Adrenal gland (tissue), 12 donors: Measurements from ENCODE around the gene SPINT2. TPM values are rescaled to one million over a fixed set of nuclear protein-coding genes. Genes with fewer than 3 reads are reported as not detected.
"Not testable (repeated sequence)": the region's sequence is repeated elsewhere in the genome, so short reads cannot be mapped to it uniquely, and the experiment has no call there.

Source experiments
- DNase-seq, 7 donors: peaks; one replicate each; pipeline ENCODE4 v3.0.0-alpha.2; 2019 to 2020
- H3K27ac ChIP-seq, 5 donors: fragments of 200-600 bp; sonication (generic) in 4 of 5; 1 replicate in 3 of 5; 2 replicates in 2 of 5; pipeline versions ENCODE4 v1.5.1 to v1.8.0; 2016 to 2020; ENCODE audit warnings: mild to moderate bottlenecking in 1 of 5
- H3K27me3 ChIP-seq: fragments of 200-600 bp; 2 replicates; pipeline ENCODE4 v1.8.0; 2021
- H3K36me3 ChIP-seq, 2 donors: fragments of 200-600 bp; replicated peaks in 1 of 2; 1 replicate in 1 of 2; 2 replicates in 1 of 2; pipeline versions ENCODE4 v1.5.1 to v1.8.0; 2018 to 2022
- H3K4me1 ChIP-seq, 2 donors: fragments of 200-600 bp; replicated peaks in 1 of 2; 1 replicate in 1 of 2; 2 replicates in 1 of 2; pipeline versions ENCODE4 v1.5.1 to v1.8.0; 2018 to 2021
- H3K4me3 ChIP-seq, 4 donors: fragments of 200-600 bp; sonication (generic) in 3 of 4; one replicate each; pipeline ENCODE4 v1.5.1; 2016 to 2018
- H3K9me3 ChIP-seq, 3 donors: fragments of 200-600 bp; sonication (generic) in 1 of 3; replicated peaks in 1 of 3; 1 replicate in 2 of 3; 2 replicates in 1 of 3; pipeline versions ENCODE4 v1.5.1 to v1.8.0; 2016 to 2021
- CTCF ChIP-seq, 6 experiments: fragments of 450-650 bp in 4 of 6; fragments of 200-600 bp in 2 of 6; sonication (generic) in 1 of 6; IDR thresholded peaks; 1 replicate in 5 of 6; 2 replicates in 1 of 6; pipeline versions ENCODE4 v1.5.1 to v1.8.0; 2016 to 2021; ENCODE audit warnings: antibody characterized with exemption in 6 of 6, mild to moderate bottlenecking in 2 of 6, moderate library complexity in 1 of 6
- POLR2A ChIP-seq, 2 donors: fragments of 450-650 bp; IDR thresholded peaks; one replicate each; pipeline ENCODE4 v1.6.1; 2017; ENCODE audit warnings: antibody characterized with exemption in 2 of 2, mild to moderate bottlenecking in 2 of 2, moderate library complexity in 1 of 2
- WGBS, 4 donors: extraction: QIAGEN DNeasy Blood & Tissue Kit in 2 of 4; methylation state at CpG; one replicate each; pipeline versions ENCODE4 v1.1.5 to v1.1.7; 2013 to 2017; 5-methylcytosine and 5-hydroxymethylcytosine counted together
- intact Hi-C, 2 donors: fragments of 100-400 bp; cut with DNase I; formaldehyde crosslinking; loops; one replicate each; pipeline versions ENCODE4 v1.14.1 to v1.15.0; 2022 to 2023
- polyA plus RNA-seq, 3 donors: library from polyadenylated mRNA; stranded (reverse); fragments of 200-250 nt in 2 of 3; fragments of 350-450 nt in 1 of 3; fragmentation: Illumina TruSeq in 1 of 3; extraction: RNeasy Lipid Tissue Mini Kit (QIAGEN cat#74804) in 1 of 3; gene quantifications; one replicate each; pipeline ENCODE4 v1.2.3, GENCODE V29; 2013 to 2014
- total RNA-seq, 9 donors: library from RNA; depleted of rRNA in 4 of 9; stranded (reverse); fragments of >200 nt in 4 of 9; fragments of 120-200 nt in 1 of 9; fragmentation: NEBNext Ultra II Directional in 1 of 9; extraction: Animal tissue kit (Norgen Biotek cat#: 25700) in 1 of 9; gene quantifications; one replicate each; pipeline versions ENCODE4 v1.1.0 to v1.2.4, GENCODE V29; 2013 to 2023
- donor health status: healthy with polysubstance abuse.
- donor health status: Bipolar disorder and iron deficiency.
- donor health status: DM: yes; HTN: yes; CAD: no.
- donor health status: DM: no; HTN: no; CAD: no.
- donor health status: DM: no; HTN: no; CAD: no.
- donor health status: DM: yes; HTN: yes; CAD: no.

The SPINT2 gene
- total and polyA plus RNA-seq, 12 donors = 33.4 to 233 (median 68.8) TPM

GRCh38 chr19:38223617-38224013, 40.8 kb upstream of the SPINT2 start:
- Histone ChIP-seq H3K36me3 (no peaks in the 10 kb centered on the region), H3K27me3 (peaks cover 50% of the 10 kb centered on the region), H3K4me1 (peaks cover 8 to 10% of the 10 kb centered on the region in 2 donors), H3K4me3 (peak overlapping the region in 1 of 4 donors; percentile 44), H3K27ac (no peak overlapping the region), H3K9me3 (no peaks in the 10 kb centered on the region)
- no peak for TF ChIP-seq POLR2A (IDR thresholded peaks at IDR 0.05)
- DNase-seq = no peak
- 8 to 32% (median 8%) methylated on average over 4 to 13 of the region's 13 CpGs for WGBS, 4 donors
- intact Hi-C loops = loop anchor here (5.0 to 10.0 kb wide), 2 partner anchors 306 to 319 kb away; partner anchors contain the start of genes SIPA1L3 (in 1 of the 2) and WDR87 (in 1 of the 2)

GRCh38 chr19:38224014-38224862, 40.1 kb upstream of the SPINT2 start, which contains the start of gene DPF1:
DPF1 (minus strand) TSS chr19:38224222; CDS start chr19:38224142, 80 bp downstream.
- Histone ChIP-seq H3K27ac (no peak within 1 kb of the TSS), H3K27me3 (peaks cover 57% of the 10 kb centered on the region), H3K4me1 (peaks cover 14 to 15% of the 10 kb centered on the region in 2 donors), H3K9me3 (no peaks in the 10 kb centered on the region), H3K4me3 (peak within 1 kb of the TSS in 1 of 4 donors; percentile 44), H3K36me3 (no peaks in the 10 kb centered on the region)
- intact Hi-C loops = loop anchor here (5.0 to 10.0 kb wide), 2 partner anchors 307 to 319 kb away; partner anchors contain the start of genes SIPA1L3 (in 1 of the 2) and WDR87 (in 1 of the 2)
- peak in 2 of 7 donors; percentile 35 to 44 for DNase-seq
- TF ChIP-seq POLR2A (IDR thresholded peaks at IDR 0.05) = no peak
- no peak for TF ChIP-seq CTCF (IDR thresholded peaks at IDR 0.05)
- WGBS, 4 donors = 3 to 8% (median 4%) methylated on average over 8 to 61 of the region's 61 CpGs

GRCh38 chr19:38224863-38225218, 39.5 kb upstream of the SPINT2 start:
- H3K9me3 ChIP-seq, H3K27ac ChIP-seq, H3K4me3 ChIP-seq, DNase-seq, H3K36me3 ChIP-seq: not testable (repeated sequence)
- intact Hi-C loops = loop anchor here (5.0 to 10.0 kb wide), 3 partner anchors 308 to 328 kb away; partner anchors contain the start of genes SIPA1L3 (in 1 of the 2) and WDR87 (in 1 of the 2)
- H3K4me1 ChIP-seq = peaks cover 14 to 15% of the 10 kb centered on the region in 2 donors
- WGBS, 4 donors = 83 to 92% (median 89%) methylated on average over 6 of the region's 6 CpGs
- peaks cover 57% of the 10 kb centered on the region for H3K27me3 ChIP-seq

- no peak overlapping the region for H3K4me3 ChIP-seq
- WGBS, 4 donors = 73 to 83% (median 76%) methylated on average over 8 to 11 of the region's 11 CpGs
- no peak overlapping the region for H3K27ac ChIP-seq
- intact Hi-C loops = loop anchor here (5.0 to 10.0 kb wide), 2 partner anchors 323 to 330 kb away; partner anchors contain the start of genes SIPA1L3 (in 1 of the 2) and WDR87 (in 1 of the 2)
- peaks cover 62% of the 10 kb centered on the region for H3K27me3 ChIP-seq
- no peaks in the 10 kb centered on the region for H3K9me3 ChIP-seq
- peaks cover 14 to 15% of the 10 kb centered on the region in 2 donors for H3K4me1 ChIP-seq
- no peaks in the 10 kb centered on the region for H3K36me3 ChIP-seq
- no peak for DNase-seq
- TF ChIP-seq POLR2A (IDR thresholded peaks at IDR 0.05) (no peak), CTCF (IDR thresholded peaks at IDR 0.05) (no peak)
Measured at GRCh38 chr19:38227287-38228004, 36.9 kb upstream of the SPINT2 start.

GRCh38 chr19:38228005-38228377, 36.4 kb upstream of the SPINT2 start:
- Histone ChIP-seq H3K4me1 (peaks cover 14 to 15% of the 10 kb centered on the region in 2 donors), H3K27ac (no peak overlapping the region), H3K36me3 (no peaks in the 10 kb centered on the region), H3K27me3 (peaks cover 56% of the 10 kb centered on the region), H3K9me3 (no peaks in the 10 kb centered on the region), H3K4me3 (no peak overlapping the region)
- no peak for DNase-seq
- WGBS, 4 donors = 31 to 41% (median 38%) methylated on average over 12 to 16 of the region's 16 CpGs
- intact Hi-C loops = loop anchor here (5.0 to 10.0 kb wide), 2 partner anchors 323 to 331 kb away; partner anchors contain the start of genes SIPA1L3 (in 1 of the 2) and WDR87 (in 1 of the 2)
- TF ChIP-seq POLR2A (IDR thresholded peaks at IDR 0.05) (no peak), CTCF (IDR thresholded peaks at IDR 0.05) (no peak)
